Activated CD4-positive, alpha-beta T cell treated with anti-CD3 and anti-CD28 coated beads for 1 hour (primary cell): ENCODE results near the gene ING1.
"Not testable (repeated sequence)": the region's sequence is repeated elsewhere in the genome, so short reads cannot be mapped to it uniquely, and the experiment has no call there.

Source experiments
- DNase-seq: peaks from one replicate; pipeline ENCODE4 v3.0.0-alpha.2; 2020

Gene ING1

DNA sequence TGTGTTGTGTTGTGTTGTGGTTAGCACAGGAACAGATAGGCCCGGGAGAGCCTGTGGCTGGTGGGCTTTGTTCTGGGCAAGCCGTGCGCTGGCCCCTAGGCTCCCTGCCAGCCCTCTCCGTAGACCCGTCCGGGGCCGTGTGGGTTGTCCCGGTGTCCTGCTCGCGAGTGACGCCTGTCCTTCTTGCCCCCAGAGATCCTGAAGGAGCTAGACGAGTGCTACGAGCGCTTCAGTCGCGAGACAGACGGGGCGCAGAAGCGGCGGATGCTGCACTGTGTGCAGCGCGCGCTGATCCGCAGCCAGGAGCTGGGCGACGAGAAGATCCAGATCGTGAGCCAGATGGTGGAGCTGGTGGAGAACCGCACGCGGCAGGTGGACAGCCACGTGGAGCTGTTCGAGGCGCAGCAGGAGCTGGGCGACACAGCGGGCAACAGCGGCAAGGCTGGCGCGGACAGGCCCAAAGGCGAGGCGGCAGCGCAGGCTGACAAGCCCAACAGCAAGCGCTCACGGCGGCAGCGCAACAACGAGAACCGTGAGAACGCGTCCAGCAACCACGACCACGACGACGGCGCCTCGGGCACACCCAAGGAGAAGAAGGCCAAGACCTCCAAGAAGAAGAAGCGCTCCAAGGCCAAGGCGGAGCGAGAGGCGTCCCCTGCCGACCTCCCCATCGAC lies 5.7 kb downstream of the ING1 start:
- DNase-seq, result no peak

DNA sequence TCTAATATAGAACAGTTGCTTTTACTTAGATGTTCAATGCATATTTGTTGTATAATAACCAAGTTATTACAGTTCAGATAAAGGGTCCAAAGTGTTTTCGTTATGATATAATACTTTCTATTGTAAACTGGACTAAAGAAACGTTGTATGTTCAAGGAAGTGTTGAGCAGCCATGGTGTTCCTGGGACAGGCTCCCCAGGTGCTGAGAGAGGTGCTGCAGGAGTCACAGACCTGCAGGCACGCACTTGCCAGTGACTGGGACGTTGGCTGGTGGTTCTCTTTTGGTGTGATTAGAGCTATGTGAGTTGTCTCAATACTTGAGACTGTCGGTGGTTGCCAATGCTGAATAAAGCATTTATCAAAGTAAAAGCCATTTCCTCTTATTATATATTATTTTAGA lies 9.5 kb downstream of the ING1 start:
- no peak for DNase-seq

DNA sequence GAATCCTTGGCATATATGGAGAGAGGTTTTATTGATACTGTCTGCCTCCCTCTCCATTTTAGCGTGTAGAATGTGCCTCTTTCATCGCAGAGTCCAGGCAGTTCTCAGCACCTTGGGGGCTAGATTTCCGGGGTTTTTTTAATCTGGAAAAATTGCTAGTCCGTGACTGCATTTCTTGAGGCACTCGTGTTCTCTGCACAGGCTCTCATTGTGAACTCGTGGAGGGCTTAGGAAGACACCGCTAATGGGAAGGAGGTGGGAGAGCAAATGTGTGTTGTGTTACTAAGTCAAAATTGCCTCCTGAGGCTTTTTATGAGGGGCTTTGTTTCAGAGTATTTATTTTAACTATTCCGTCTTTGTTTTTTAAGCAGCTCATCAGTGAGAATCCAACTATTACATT lies 10.1 kb downstream of the ING1 start:
- no peak for DNase-seq

DNA sequence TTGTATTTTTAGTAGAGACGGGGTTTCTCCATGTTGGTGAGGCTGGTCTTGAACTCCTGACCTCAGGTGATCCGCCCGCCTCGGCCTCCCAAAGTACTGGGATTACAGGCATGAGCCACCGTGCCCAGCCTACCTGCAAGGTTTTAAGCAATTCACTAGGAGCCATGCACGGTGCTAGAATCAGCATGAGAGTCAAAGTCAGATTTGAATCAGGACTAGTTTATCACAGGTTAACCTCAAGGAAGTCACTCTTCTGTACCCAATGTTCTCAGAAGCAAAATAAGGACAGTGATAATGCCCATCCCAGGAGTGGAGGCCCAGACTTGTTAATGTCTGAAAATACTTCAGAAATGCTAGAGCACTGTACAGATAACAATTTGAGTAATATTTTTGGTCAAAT lies 12.7 kb downstream of the ING1 start:
- not testable (repeated sequence) for DNase-seq

DNA sequence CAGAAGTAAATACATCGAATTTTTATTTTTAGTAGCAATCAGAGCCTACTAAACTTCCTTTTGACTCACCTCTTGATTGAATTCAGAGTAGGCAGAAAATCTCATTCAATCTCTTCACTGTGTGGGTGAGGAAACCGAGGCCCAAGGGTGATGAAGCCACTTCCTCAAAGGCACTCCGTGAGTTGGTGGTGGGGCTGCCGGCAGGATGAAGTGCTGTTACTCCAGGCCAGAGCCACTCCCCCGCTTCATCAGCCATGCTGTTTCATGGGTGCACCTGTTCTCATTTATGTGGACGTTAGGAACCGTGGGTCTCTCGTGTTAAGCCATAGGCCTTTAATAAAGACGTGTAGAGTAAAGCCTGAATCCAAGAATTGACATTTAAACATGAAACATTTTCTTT lies 13.2 kb downstream of the ING1 start:
- DNase-seq, result no peak

DNA sequence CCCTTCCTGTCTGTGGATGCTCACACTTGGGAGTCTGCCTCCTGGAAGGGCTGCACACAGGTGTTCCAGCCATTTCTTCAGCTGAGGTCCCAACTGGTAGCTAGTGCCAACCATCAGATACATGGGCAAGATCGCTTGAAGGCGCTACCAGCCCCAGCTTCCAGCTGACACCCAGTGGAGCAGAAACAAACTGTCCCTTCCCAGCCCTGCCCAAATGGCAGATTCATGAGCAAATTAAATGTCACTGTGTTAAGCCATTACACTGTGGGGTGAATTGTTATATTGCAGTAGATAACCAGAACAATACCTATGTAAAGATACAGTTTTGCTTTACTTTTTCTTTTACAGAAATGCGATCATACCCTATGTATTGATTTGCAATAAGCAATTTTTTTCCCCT lies 17.6 kb downstream of the ING1 start:
- DNase-seq, result no peak

DNA sequence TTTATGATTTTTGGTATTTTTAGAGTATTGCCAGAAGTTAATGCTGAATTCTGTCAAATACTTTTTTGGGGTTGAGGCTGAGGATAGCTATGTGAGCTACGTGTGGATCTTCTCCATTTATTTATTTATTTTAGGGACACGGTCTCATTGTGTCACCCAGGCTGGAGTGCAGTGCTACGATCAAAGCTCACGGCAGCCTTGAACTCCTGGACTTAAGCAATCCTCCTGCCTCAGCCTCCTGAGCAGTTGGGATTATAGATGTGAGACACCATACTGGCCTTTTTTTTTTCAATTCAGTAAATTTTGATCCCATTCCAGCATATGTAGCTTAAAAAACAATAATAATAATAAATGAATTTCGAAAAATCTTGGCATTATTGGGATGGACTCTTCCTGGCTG lies 21.1 kb downstream of the ING1 start:
- DNase-seq, result no peak

DNA sequence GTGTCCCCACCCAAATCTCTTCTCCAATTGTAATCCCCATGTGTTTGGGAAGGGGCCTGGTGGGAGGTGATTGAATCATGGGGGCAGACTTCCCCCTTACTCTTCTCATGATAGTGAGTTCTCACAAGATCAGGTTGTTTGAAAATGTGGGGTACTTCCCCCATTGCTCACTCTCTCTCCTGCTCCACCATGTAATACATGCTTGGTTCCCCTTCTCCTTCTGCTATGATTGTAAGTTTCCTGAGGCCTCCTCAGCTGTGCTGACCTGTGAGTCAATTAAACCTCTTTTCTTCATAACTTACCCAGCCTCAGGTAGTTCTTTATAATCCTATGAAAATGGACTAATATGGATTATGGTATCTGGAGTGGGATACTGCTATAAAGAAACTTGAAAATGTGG lies 24.1 kb downstream of the ING1 start:
- DNase-seq, result no peak

DNA sequence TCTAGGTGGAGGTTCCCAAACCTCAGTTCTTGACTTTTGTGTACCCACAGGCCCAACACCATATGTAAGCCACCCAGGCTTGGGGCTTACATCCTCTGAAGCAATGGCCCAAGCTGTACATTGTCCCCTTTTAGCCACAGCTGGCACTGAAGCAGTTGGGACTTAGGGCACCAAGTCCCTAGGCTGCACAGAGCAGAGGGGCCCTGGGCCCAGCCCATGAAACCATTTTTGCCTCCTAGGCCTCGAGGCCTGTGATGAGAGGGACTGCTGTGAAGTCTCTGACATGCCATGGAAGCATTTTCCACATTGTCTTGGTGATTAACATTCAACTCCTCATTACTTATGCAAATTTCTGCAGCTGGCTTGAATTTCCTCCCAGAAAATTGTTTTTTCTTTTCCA lies 30.2 kb downstream of the ING1 start:
- DNase-seq, result no peak

DNA sequence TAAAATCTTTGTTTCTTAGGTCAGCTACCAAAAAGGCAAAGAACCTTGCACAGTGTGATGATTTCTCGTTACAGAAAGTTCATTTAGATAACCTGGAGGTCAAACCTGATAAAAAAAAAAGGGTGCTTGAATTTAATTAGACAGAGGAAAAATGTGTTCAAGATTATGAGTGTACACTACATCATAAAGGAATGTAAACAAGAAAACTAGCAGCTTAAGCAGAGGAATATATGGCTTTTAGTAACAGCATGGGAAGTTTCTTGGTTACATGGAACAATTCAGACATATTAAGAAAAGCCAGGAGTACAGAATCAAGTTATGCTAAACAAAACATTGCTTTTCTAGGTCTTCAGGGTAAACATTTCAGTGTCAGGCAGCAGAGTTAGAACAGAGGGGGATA lies 32.9 kb downstream of the ING1 start:
- DNase-seq, result no peak

DNA sequence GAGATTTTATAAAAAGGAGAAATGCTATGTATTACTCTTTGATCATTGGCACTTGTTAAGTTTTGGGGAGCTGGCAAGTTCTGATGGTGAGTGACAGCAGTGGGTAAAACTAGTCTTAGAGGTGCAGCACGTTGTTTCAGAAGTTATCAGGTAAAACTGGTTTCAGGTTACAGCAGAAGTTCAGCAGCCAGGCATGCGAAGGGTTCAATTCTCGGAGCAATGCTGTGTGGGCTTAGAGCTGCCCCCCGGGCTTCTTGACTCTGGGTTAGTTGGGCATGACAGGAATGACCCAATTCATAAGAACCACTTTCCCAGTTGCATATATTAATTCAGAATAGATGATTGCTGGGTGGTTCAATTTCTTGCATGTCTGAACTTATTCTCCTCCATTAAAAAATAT lies 34.8 kb downstream of the ING1 start:
- no peak for DNase-seq

DNA sequence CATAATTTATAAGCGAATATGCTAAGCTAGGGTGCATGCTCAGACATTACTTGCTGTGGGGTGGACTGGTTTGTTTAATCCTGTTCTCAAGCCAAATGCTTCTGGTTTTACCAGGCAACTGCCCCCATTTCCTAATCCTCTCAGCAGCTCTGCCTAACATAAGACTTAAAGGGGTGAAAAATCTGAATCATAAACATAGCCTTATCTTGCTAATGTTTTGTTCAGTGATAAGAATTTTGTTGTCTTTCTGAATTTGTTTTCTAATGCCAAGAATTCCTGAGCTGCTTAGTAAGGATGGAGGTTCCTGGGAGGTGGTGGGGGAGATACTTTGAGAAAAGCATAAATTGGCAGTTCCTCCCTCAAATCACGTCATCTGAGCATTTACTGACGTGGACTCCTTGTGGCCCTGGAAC lies 42.7 kb downstream of the ING1 start:
- no peak for DNase-seq

DNA sequence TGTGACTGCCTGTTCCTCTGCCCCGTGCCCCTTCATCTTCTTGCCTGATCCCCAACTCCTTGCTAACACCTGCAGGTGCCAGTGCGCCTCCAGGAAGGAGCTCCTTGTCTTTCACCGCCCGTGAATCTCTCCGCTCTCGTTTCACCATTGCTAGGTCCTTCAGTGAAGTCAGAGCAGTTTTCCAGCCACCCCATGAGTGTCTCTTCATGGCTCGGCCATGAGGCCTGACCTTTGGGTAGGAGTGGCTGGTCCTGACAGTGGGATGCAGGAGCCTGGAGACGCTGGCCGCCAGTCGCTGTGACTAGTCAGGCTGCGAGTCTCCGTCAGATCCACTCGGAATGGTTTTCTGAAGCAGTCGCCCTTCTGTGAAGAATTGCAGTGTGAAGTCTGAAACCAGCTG lies 43.8 kb downstream of the ING1 start:
- DNase-seq, result no peak

DNA sequence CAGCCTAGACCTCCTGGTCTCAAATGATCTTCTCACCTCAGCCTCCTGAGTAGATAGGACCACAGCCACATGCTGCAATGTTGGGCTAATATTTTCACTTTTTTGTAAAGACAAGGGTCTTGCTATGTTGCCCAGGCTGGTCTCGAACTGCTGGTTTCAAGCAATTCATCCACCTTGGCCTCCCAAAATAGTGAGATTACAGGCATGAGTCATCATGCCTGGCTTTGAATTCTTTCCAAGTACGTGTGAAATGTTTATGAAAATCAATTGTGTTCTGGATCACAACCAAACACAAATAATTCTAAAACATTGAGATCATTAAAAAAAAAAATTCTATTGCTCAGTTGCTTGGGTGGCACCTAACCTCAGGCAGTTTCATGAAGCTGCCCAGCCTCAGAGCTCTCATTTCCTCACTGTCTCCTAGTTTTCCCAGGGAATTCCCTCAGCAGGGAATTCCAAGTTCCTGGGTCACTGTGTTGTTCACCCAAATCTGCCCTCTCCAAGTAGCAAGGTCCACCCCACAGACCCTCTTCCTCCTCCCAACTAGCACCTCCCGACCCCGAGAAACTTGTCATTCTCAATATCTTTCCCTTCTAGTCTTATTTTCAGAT lies 44.8 kb downstream of the ING1 start:
- no peak for DNase-seq

DNA sequence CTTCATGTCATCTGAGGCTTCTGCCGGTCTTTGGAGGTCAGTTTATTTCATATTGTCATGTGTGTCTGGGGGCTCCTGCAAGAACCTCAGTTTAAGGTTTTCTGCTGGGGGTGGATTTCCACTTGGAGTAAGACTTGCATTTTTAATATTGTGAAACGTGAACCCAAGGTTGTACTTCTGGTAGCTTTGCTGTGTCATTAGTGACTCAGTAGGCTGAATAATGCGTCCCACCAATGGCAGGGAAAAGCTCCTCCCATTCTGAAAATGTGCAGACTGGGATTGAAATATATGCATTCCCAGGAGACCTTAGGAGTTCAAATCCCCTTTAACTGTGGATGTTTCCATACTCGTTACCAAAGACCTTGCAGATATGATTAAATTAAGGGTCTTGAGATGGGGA lies 46.2 kb downstream of the ING1 start:
- DNase-seq, result no peak

DNA sequence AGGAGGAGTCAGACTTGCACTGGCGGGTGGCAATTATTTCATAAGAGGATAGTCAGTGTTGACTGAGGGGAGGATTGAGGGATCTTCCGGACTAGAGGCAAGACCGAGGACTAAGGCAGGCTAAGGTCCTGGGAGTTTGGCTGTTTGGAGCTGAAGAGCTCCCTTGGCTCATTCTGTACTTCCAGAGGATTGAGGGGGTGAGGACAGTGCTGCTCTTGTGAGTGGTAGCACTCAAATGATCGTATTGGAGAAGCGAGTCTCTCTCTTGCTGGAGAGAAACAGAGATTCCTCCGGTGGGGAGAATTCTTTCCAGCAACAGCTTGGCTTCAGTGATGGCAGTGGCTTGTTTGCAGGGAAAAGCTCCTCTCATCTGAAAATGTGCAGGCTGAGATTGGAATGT lies 47.1 kb downstream of the ING1 start:
- no peak for DNase-seq

DNA sequence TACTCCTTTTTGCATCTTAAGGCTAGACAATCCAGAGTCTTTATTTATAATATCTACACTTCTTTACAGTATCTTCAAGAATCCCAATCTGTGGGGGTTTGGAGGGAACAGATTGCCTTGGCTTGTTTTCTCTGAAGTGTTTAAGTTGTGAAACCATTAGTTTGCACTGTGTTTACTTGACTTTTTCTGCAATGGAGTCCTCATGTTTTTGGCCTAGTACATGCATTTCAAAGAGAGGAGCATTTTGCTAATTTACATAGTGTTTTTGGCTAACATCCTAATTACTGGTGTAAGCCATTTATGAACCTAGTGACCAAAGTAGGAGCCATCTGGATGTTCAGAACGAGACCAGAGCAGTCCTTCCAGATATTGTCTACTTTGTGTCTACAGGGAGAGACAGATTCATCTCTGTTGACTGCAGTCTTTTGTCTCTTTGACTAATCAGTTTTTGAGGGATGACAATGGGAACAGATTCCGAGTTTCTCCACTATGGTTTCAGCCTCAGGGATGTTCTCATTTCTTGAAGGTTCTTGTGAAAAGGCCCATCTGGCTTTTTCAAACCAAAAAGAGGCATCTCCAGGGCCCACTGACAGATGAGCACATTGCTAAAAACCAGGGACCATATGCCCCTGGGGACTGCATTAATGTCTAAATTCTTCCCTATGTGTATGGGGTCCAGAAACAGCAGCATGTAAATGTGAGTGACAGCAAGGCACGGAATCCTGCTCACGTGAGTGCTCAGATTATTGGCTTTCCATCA lies 53.4 kb downstream of the ING1 start:
- no peak for DNase-seq

DNA sequence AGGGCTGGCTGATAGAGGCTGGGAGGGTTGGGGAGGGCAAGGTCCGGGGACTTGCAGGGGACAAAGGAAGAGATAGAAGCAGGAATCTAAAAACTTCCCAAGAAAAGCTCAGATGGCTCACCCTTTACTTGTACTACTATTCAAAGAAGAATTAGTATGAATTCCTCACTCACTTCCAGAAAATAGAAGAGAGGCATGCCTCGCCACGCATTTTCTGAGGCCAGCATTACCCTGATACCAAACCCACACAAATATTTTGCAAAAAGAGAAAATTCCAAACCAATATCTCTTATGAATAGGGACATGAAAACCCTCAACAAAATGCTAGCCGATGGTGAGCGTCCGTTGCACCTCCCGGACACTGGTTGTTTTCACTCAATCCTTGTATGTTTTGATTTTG lies 54.0 kb downstream of the ING1 start:
- DNase-seq, result no peak

DNA sequence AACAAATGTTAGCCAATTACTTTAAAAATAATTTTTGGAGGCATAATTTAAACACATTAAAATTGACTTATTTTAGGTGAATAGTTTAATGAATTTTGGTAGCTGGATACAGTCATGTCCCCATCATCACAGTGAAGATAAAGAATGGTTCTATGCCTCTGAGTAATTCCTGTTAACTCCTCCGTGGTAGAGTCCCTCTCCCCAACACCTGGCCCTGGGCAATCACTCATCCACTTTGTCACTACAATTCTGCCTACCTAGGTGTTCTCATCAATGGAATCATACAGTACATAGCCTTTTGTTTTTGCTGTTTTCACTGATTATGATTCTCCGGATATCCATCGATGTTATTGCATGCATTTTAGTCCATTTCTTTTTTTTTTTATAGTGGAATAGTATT lies 55.6 kb downstream of the ING1 start:
- no peak for DNase-seq

DNA sequence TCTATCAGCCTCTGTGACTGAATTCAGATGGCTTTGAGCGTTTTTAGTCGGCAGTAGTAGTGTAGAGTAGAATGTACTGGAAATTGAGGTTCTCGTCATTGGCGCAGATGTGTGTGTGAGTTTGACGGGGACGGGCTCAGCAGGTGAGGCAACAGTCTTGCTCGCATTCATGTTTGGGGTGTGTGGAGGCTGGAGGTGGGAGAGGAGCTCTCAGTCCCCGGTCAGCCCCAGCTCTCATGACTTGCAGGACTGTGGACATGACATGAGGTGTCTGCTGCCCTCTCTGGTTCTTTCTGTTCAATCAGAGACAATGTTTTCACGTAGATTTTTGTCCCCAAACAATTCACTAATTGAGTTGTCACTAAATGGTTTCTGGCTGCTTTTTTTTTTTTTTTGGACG lies 57.2 kb downstream of the ING1 start:
- DNase-seq, result no peak

DNA sequence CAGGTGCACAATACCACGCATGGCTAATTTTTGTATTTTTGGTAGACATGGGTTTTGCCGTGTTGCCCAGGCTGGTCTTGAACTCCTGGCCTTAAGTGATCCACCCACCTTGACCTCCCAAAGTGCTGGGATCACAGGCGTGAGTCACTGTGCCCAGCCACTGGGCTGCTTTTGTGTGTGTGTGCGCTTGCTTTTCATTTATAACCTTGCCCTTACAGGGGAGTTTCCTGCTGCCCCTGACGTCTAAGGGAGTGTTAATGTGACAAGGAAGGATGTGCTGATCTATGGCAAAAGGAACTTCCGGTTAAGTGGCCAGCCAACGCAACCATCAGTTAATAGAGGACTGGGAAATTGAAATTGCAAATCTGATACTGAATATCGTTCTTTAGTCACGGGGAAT lies 57.7 kb downstream of the ING1 start:
- no peak for DNase-seq

DNA sequence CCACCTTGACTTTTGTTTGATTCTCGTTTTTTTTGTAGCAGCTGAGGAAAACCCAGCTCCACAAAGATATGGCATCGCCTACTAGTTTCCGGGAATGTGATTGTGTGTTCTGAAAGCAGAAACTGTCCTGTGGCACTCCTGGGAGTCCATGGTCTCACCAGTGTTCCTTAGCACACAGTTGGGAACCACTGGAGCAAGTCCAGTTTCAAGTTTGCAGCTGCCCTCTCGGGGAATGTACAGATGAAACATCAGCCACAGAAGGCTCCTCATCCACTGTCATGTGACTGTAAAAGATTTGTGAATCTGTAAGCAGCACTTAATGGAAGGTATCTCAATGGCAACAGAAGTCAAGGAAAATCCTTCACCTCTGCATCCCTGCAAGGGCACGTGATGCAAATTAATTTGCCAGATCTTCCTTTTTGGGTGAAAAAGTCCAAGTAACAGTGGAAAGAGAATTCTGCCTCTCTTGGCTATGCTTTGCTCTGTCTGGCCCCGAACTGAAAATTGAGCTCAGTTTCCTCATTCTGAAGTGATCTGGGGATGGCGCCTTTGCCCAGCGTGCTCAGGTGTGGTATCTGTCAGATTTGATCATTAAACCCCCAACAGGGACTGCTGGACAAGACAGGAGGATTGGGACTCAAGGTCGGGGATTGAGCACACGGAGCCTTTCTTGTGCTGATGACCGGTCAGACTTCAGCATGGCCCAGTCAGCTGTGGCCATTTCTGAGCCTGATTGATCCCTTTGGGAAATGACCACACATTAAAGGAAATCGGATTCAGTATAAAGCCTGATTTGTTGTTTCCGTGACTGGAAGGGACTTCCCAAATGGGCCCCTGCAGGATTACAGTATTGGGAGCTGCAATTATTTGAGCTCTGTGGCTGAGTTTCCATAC lies 58.8 kb downstream of the ING1 start:
- no peak for DNase-seq
